ENCODE results near the gene PRC1.
A peak's percentile ranks its signal among the peaks of the same experiment; 100 is the strongest.

Gene PRC1

DNA sequence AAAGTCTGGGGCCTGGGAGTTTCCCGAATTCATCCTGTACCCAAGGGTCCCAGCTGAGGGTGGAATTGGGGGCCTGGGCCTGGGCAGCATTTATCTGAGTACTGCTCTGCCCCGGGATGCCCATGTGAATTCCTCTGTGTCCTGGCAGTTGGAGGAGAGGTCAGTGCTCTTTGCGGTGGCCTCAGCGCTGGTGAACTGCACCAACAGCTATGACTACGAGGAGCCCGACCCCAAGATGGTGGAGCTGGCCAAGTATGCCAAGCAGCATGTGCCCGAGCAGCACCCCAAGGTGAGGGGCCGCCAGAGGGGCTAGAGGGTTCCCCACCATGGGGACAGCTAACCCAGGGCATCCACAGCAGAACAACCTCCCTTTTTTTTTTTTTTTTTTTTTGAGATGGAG, 45.8 kb downstream of the PRC1 start:
- no peak for DNase-seq (ENCODE audit: low spot score)
- POLR2A ChIA-PET (ENCODE audit: low non-redundant PET): no interaction called here
- CTCF ChIA-PET: interaction anchor here (0.6 to 1.5 kb wide), 2 partner anchors 16 to 895 kb away, joined by 3 to 9 read pairs; partner anchors contain the start of gene HDDC3
- no peak for TF ChIP-seq CTCF (conservative IDR thresholded peaks at IDR 0.05; ENCODE audit: low read depth)
- peak overlapping the region; percentile 66 for H3K27ac ChIP-seq

- DNase-seq (ENCODE audit: low spot score): no peak
- TF ChIP-seq CTCF (conservative IDR thresholded peaks at IDR 0.05; ENCODE audit: low read depth): no peak
- H3K27ac ChIP-seq: peak overlapping the region; percentile 66
- ChIA-PET CTCF (no interaction called here), POLR2A (ENCODE audit: low non-redundant PET) (no interaction called here)
Observed at GRCh38 chr15:90947577-90948357, 46.6 kb downstream of the PRC1 start.

DNA sequence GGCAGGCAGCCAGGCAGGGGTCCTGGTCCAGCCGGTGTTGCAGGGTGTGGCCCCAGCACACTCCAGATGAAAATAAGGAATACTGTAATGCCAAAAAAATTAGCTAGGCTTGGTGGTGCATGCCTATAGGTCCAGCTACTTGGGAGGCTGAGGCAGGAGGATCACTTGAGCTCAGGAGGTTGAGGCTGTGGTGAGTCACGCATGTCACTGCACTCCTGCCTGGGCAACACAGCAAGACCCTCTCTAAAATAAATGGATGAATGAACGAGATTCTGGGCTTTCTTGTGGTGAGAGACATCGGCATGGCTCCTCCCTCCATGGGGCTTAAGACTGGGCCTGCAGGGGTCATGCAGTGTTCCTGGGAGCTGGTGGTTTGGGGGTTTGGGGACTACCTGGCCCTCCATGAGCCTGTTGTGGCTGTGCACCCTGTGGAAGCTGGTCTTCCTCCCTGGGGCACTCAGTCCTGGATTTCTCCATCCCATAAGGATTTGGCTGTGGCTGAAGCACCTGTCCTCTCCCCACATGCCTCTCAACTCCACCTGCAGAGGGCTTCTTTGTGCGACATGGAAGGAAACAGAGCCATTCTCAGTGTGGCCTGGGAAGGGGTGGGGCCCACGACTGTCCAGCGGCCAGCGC, 47.3 kb downstream of the PRC1 start:
- ChIA-PET CTCF (interaction anchor here (0.6 kb wide), 1 partner anchor 16 kb away, joined by 3 read pairs; no protein-coding TSS in a partner anchor), POLR2A (ENCODE audit: low non-redundant PET) (no interaction called here)
- TF ChIP-seq CTCF (conservative IDR thresholded peaks at IDR 0.05; ENCODE audit: low read depth): no peak
- no peak for DNase-seq (ENCODE audit: low spot score)
- H3K27ac ChIP-seq: peak overlapping the region; percentile 66; the same call in 1 of the 2 replicates

- POLR2A ChIA-PET (ENCODE audit: low non-redundant PET): no interaction called here
Observed at GRCh38 chr15:90946538-90946937, 47.8 kb downstream of the PRC1 start.

GRCh38 chr15:90945091-90945490, 49.2 kb downstream of the PRC1 start:
- ChIA-PET CTCF (interaction anchor here (3.2 kb wide), 1 partner anchor 12 kb away, joined by 16 read pairs; no protein-coding TSS in a partner anchor), POLR2A (ENCODE audit: low non-redundant PET) (no interaction called here)
- no peak for DNase-seq (ENCODE audit: low spot score)
- no peak overlapping the region for H3K27ac ChIP-seq
- TF ChIP-seq CTCF (conservative IDR thresholded peaks at IDR 0.05; ENCODE audit: low read depth): no peak

More at GRCh38 chr15:90946538-90946937, 47.8 kb downstream of the PRC1 start:
- CTCF ChIA-PET: interaction anchor here (0.6 to 0.8 kb wide), 3 partner anchors 10 to 15 kb away, joined by 3 read pairs; partner anchors contain the start of gene HDDC3
- no peak overlapping the region for H3K27ac ChIP-seq
- no peak for DNase-seq (ENCODE audit: low spot score)
- TF ChIP-seq CTCF (conservative IDR thresholded peaks at IDR 0.05; ENCODE audit: low read depth): no peak

DNA sequence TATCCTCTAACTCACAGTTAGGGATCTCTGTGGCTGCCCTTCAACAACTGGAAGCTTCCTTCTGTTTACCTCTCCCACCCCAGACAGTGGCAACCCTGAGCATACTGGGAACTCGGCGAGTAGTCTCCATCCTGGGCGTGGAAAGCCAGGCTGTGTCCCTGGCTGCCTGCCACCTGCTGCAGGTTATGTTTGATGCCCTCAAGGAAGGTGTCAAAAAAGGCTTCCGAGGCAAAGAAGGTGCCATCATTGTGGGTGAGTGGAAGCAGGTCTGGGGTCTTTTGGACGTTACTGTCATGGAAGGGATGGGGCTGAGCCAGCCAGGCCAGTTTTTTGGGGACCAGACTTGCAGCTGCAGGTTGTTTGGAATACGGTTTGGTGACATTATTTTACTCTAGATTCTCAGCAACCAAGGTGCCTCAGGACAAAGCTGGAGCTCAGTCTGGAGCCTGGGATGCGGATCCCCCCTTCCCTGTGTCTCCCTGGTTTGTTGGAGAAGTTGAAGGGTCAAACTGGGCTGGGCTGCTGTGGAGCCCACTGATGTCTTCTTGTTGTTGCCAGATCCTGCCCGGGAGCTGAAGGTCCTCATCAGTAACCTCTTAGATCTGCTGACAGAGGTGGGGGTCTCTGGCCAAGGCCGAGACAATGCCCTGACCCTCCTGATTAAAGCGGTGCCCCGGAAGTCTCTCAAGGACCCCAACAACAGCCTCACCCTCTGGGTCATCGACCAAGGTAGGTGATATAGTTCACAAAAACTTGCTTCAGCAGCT, 51.8 kb downstream of the PRC1 start:
- CTCF ChIA-PET: interaction anchor here (2.5 to 3.2 kb wide), 2 partner anchors 10 to 14 kb away, joined by 8 to 16 read pairs; partner anchors contain the start of gene HDDC3
- no peak overlapping the region for H3K27ac ChIP-seq
- POLR2A ChIA-PET (ENCODE audit: low non-redundant PET): no interaction called here
- DNase-seq (ENCODE audit: low spot score): no peak
- no peak for TF ChIP-seq CTCF (conservative IDR thresholded peaks at IDR 0.05; ENCODE audit: low read depth)

Data from RWPE1 (cell line).